Measurements from ENCODE around the gene HLCS. TPM values are rescaled to one million over a fixed set of nuclear protein-coding genes. Genes with fewer than 3 reads are reported as not detected.

Gene HLCS
- total RNA-seq, 6 donors from 2014 or later: 15.3 to 34.6 (median 24.1) TPM

DNA sequence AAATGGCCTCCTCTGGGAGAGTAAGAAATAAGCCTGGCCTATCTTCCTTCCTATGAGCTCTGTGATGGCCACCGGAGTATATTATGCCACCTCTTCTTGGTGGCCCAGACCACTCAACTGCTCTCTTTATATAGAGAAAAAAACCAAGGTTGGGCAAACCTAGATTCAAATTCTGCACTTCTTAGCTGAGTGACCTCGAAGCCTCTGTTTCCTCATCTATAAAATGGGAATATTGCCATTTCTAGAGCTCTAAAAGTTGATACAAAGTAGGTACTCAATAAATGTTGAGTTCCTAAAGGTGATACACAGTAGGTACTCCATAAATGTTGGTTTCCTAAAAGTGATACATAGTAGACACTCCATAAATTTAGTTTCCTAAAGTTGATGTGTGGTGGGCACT lies 120.7 kb downstream of the HLCS start:
- Histone ChIP-seq H3K27me3 (no peaks in the 10 kb centered on the region), H3K4me3 (no peak overlapping the region), H3K9me3 (no peaks in the 10 kb centered on the region), H3K36me3 (no peaks in the 10 kb centered on the region), H3K4me1 (no peaks in the 10 kb centered on the region), H3K27ac (no peak overlapping the region)
- no peak for ATAC-seq (ENCODE audit: low FRiP score in 2 of 2)
- 100% methylated on average over 2 of the region's 2 CpGs for WGBS, 2 donors
- DNase-seq: no peak
- TF ChIP-seq POLR2AphosphoS5 (IDR thresholded peaks at IDR 0.05) (no peak), POLR2A (IDR thresholded peaks at IDR 0.05) (no peak), EP300 (IDR thresholded peaks at IDR 0.05) (no peak)
- TF ChIP-seq, protein P1, sequence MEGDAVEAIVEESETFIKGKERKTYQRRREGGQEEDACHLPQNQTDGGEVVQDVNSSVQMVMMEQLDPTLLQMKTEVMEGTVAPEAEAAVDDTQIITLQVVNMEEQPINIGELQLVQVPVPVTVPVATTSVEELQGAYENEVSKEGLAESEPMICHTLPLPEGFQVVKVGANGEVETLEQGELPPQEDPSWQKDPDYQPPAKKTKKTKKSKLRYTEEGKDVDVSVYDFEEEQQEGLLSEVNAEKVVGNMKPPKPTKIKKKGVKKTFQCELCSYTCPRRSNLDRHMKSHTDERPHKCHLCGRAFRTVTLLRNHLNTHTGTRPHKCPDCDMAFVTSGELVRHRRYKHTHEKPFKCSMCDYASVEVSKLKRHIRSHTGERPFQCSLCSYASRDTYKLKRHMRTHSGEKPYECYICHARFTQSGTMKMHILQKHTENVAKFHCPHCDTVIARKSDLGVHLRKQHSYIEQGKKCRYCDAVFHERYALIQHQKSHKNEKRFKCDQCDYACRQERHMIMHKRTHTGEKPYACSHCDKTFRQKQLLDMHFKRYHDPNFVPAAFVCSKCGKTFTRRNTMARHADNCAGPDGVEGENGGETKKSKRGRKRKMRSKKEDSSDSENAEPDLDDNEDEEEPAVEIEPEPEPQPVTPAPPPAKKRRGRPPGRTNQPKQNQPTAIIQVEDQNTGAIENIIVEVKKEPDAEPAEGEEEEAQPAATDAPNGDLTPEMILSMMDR (IDR thresholded peaks at IDR 0.05): no peak

DNA sequence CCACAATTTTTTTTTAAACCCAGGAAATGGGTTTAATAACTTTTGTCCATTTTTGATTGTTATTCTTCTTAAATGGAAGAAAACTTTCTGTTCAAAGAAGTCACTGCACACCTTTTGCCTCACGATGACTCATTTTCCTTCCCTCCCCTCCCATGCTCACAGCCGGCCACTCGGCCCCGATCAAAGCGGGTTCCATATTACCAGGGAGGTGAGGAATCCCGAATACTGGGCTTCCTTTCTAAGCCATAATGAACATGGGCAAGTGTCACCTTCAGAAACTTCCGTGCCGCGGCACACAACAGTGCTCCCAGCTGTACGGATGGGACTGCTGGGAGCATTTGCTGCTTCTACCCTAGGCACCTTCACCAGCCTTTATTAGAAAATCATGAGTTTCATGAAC lies 121.4 kb downstream of the HLCS start:
- no peak overlapping the region for H3K4me3 ChIP-seq
- TF ChIP-seq, protein P1 (IDR thresholded peaks at IDR 0.05): no peak
- TF ChIP-seq POLR2AphosphoS5 (IDR thresholded peaks at IDR 0.05): no peak
- TF ChIP-seq EP300 (IDR thresholded peaks at IDR 0.05): no peak
- TF ChIP-seq POLR2A (IDR thresholded peaks at IDR 0.05): no peak
- 97% methylated on average over 10 of the region's 10 CpGs for WGBS, 2 donors
- H3K27me3 ChIP-seq: no peaks in the 10 kb centered on the region
- H3K9me3 ChIP-seq: no peaks in the 10 kb centered on the region
- no peaks in the 10 kb centered on the region for H3K4me1 ChIP-seq
- ATAC-seq (ENCODE audit: low FRiP score in 2 of 2) (no peak), DNase-seq (peak in 1 of 2 donors; percentile 12)
- no peak overlapping the region for H3K27ac ChIP-seq
- no peaks in the 10 kb centered on the region for H3K36me3 ChIP-seq

DNA sequence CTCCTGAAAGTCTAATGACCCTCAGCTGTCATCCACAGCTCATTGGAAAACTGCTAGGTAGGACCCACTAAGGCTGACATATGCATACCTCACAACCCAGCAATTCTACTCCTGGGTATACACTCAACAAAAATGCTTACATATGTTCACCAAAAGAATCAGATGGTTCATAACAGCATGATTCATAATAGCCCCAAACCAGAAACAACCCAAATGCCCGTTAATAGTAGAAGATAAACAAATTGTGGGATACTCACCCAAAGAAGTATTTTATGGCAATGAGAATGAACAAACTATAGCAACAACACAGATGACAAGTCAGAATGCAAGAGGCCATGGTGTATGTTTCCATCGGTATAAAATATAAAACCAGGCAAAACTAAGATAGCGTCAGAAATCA lies 124.6 kb downstream of the HLCS start:
- no peak for DNase-seq
- TF ChIP-seq POLR2A (IDR thresholded peaks at IDR 0.05): no peak
- TF ChIP-seq, protein P1 (IDR thresholded peaks at IDR 0.05): no peak
- no peak for TF ChIP-seq EP300 (IDR thresholded peaks at IDR 0.05)
- TF ChIP-seq POLR2AphosphoS5 (IDR thresholded peaks at IDR 0.05): no peak

DNA sequence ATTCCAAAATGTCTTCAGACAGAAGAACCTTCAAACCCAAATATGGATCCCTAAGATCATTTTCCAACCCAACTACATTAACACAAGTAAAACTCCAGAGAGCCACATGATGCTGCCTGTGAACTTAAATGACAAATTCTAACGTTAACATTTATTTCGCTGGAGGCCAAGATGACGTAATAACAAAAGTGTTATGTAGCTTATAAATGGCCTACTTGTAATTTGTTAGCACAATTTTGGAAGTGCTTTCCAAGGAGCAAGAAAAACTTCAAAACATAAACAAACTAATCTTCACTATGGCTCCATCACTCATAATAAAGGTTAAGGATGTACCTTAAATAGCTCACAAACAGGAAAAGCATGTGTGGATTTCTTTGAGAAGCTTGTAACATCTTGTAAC lies 126.7 kb downstream of the HLCS start:
- 81 to 82% methylated on average over 3 of the region's 3 CpGs for WGBS, 2 donors

More for the DNA sequence above, 124.6 kb downstream of the HLCS start:
- no peaks in the 10 kb centered on the region for H3K9me3 ChIP-seq
- H3K4me1 ChIP-seq: peaks cover 0 to 2% (median 0%) of the 10 kb centered on the region in 4 donors
- ATAC-seq (ENCODE audit: low FRiP score in 2 of 2): no peak
- no peak overlapping the region for H3K4me3 ChIP-seq
- 94 to 96% methylated on average over 3 of the region's 3 CpGs for WGBS, 2 donors
- no peaks in the 10 kb centered on the region for H3K36me3 ChIP-seq
- H3K27me3 ChIP-seq: no peaks in the 10 kb centered on the region
- H3K27ac ChIP-seq: no peak overlapping the region

DNA sequence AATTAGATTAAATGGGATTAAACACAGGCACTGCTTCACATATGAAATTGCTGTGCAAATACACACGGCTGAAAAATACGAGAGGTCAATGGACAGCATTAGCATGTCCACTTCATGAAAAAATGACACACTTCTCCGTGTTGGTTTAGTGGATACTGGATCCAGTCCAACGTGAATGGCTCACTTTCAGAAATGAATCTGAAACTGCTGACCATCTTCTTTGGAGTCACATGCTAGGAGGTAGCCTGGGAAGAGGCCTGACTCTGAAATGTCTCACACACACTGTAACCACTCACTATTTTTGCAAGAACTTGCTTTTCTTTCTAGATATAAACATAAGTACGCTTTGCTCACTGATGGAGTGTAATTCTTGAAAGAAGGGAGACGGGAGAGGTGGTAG lies 127.3 kb downstream of the HLCS start:
- 59 to 73% methylated on average over 6 of the region's 6 CpGs for WGBS, 2 donors
- TF ChIP-seq POLR2AphosphoS5 (IDR thresholded peaks at IDR 0.05): no peak
- no peak for TF ChIP-seq POLR2A (IDR thresholded peaks at IDR 0.05)
- no peak for TF ChIP-seq EP300 (IDR thresholded peaks at IDR 0.05)
- TF ChIP-seq, protein P1 (IDR thresholded peaks at IDR 0.05): no peak
- H3K9me3 ChIP-seq: no peaks in the 10 kb centered on the region
- no peak overlapping the region for H3K4me3 ChIP-seq
- no peak for DNase-seq
- peaks cover 0 to 2% (median 0%) of the 10 kb centered on the region in 4 donors for H3K4me1 ChIP-seq
- H3K27me3 ChIP-seq: no peaks in the 10 kb centered on the region
- no peak overlapping the region for H3K27ac ChIP-seq
- no peaks in the 10 kb centered on the region for H3K36me3 ChIP-seq
- ATAC-seq (ENCODE audit: low FRiP score in 2 of 2): peak in 1 of 2 donors; percentile 35

More for the DNA sequence above, 126.7 kb downstream of the HLCS start:
- no peaks in the 10 kb centered on the region for H3K36me3 ChIP-seq
- H3K27me3 ChIP-seq: no peaks in the 10 kb centered on the region
- H3K4me1 ChIP-seq: peaks cover 0 to 2% (median 0%) of the 10 kb centered on the region in 4 donors
- ATAC-seq (ENCODE audit: low FRiP score in 2 of 2): no peak
- no peak overlapping the region for H3K27ac ChIP-seq
- TF ChIP-seq, protein P1 (IDR thresholded peaks at IDR 0.05): no peak
- TF ChIP-seq POLR2AphosphoS5 (IDR thresholded peaks at IDR 0.05) (no peak), POLR2A (IDR thresholded peaks at IDR 0.05) (no peak), EP300 (IDR thresholded peaks at IDR 0.05) (no peak)
- H3K4me3 ChIP-seq: no peak overlapping the region
- no peaks in the 10 kb centered on the region for H3K9me3 ChIP-seq
- DNase-seq: no peak
